ENCODE measurements around the gene C3orf22.

DNA sequence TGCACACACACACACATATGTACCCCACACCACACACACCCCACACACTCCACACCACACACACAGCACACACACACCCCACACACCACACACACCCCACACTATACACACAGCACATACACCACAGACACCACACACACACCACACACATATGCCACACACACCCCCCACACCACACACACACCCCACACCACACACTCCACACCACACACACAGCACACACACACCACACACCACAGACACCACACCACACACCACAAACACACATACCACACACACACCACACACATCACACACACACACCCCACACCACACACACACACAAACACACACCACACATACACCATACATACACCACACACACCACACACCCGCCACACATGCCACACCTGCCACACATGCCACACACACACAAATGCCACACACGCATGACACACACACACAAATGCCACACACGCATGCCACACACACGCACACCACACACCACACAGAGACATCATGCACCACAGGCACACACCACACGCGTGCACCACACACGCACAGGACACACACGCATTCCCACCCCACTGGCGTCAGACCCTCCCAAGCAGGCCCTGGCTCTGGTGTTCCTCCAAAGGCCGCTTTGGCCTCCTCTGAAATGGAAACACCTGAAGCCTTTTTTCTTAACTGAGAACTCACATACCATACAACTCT is 19.0 kb downstream of the C3orf22 start:
- TF ChIP-seq, protein P1, sequence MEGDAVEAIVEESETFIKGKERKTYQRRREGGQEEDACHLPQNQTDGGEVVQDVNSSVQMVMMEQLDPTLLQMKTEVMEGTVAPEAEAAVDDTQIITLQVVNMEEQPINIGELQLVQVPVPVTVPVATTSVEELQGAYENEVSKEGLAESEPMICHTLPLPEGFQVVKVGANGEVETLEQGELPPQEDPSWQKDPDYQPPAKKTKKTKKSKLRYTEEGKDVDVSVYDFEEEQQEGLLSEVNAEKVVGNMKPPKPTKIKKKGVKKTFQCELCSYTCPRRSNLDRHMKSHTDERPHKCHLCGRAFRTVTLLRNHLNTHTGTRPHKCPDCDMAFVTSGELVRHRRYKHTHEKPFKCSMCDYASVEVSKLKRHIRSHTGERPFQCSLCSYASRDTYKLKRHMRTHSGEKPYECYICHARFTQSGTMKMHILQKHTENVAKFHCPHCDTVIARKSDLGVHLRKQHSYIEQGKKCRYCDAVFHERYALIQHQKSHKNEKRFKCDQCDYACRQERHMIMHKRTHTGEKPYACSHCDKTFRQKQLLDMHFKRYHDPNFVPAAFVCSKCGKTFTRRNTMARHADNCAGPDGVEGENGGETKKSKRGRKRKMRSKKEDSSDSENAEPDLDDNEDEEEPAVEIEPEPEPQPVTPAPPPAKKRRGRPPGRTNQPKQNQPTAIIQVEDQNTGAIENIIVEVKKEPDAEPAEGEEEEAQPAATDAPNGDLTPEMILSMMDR (conservative IDR thresholded peaks at IDR 0.05 in 1 of 2, IDR thresholded peaks at IDR 0.05 in 1 of 2; ENCODE audit: low read depth in 1 of 2, low read length in 2 of 2), result no peak
- no peak for TF ChIP-seq EZH2 (IDR thresholded peaks at IDR 0.05; ENCODE audit: low read length, missing control alignments)
